HL-60 (cell line): ENCODE measurements around the gene TFF2.

Source experiments
- DNase-seq, 2 experiments: peaks; one replicate each; pipeline ENCODE4 v3.0.0-alpha.2; 2010 to 2020; ENCODE audit warnings: low read depth in 1 of 2, low spot score in 1 of 2
- H3K27ac ChIP-seq: fragments of 250-450 bp; sonication (Bioruptor Pico); replicated peaks from 2 replicates; pipeline ENCODE4 v1.5.1; 2020; ENCODE audit warnings: mild to moderate bottlenecking, moderate library complexity
- H3K27me3 ChIP-seq: fragments of 250-450 bp; sonication (Bioruptor Pico); 2 replicates; pipeline ENCODE4 v1.5.1; 2021; ENCODE audit warnings: mild to moderate bottlenecking, moderate library complexity; ENCODE audit not compliant: insufficient read depth, poor library complexity, severe bottlenecking
- H3K4me3 ChIP-seq: replicated peaks from 2 replicates; pipeline ENCODE4 v1.5.1; 2011; ENCODE audit warnings: mild to moderate bottlenecking, control low read depth, low read length; ENCODE audit not compliant: insufficient read depth
- GABPA ChIP-seq: IDR thresholded peaks from 2 replicates; pipeline ENCODE4 v1.6.1; 2012; ENCODE audit warnings: low read depth
- POLR2AphosphoS5 ChIP-seq: IDR thresholded peaks from 2 replicates; pipeline ENCODE4 v1.6.1; 2012; ENCODE audit warnings: low read depth
- SPI1 ChIP-seq: IDR thresholded peaks from 2 replicates; pipeline ENCODE4 v1.6.1; 2012; ENCODE audit warnings: low read depth, mild to moderate bottlenecking, borderline replicate concordance
- TF ChIP-seq, protein P1 (sequence below): IDR thresholded peaks from 2 replicates; pipeline ENCODE4 v1.6.1; 2012; ENCODE audit warnings: low read depth; ENCODE audit not compliant: insufficient replicate concordance
- TF ChIP-seq, protein P2 (sequence below): IDR thresholded peaks from one replicate; pipeline ENCODE4 v1.5.1; 2011; ENCODE audit warnings: low read length, control low read depth, inconsistent platforms; ENCODE audit not compliant: insufficient read depth

Gene TFF2

GRCh38 chr21:42302076-42302650, 48.6 kb downstream of the TFF2 start:
- DNase-seq = no peak
- H3K27me3 ChIP-seq = no peaks in the 10 kb centered on the region
- H3K27ac ChIP-seq = no peak overlapping the region
- TF ChIP-seq, protein P1, sequence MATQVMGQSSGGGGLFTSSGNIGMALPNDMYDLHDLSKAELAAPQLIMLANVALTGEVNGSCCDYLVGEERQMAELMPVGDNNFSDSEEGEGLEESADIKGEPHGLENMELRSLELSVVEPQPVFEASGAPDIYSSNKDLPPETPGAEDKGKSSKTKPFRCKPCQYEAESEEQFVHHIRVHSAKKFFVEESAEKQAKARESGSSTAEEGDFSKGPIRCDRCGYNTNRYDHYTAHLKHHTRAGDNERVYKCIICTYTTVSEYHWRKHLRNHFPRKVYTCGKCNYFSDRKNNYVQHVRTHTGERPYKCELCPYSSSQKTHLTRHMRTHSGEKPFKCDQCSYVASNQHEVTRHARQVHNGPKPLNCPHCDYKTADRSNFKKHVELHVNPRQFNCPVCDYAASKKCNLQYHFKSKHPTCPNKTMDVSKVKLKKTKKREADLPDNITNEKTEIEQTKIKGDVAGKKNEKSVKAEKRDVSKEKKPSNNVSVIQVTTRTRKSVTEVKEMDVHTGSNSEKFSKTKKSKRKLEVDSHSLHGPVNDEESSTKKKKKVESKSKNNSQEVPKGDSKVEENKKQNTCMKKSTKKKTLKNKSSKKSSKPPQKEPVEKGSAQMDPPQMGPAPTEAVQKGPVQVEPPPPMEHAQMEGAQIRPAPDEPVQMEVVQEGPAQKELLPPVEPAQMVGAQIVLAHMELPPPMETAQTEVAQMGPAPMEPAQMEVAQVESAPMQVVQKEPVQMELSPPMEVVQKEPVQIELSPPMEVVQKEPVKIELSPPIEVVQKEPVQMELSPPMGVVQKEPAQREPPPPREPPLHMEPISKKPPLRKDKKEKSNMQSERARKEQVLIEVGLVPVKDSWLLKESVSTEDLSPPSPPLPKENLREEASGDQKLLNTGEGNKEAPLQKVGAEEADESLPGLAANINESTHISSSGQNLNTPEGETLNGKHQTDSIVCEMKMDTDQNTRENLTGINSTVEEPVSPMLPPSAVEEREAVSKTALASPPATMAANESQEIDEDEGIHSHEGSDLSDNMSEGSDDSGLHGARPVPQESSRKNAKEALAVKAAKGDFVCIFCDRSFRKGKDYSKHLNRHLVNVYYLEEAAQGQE = no peak
- TF ChIP-seq POLR2AphosphoS5 (no peak), GABPA (no peak), SPI1 (no peak)
- TF ChIP-seq, protein P2, sequence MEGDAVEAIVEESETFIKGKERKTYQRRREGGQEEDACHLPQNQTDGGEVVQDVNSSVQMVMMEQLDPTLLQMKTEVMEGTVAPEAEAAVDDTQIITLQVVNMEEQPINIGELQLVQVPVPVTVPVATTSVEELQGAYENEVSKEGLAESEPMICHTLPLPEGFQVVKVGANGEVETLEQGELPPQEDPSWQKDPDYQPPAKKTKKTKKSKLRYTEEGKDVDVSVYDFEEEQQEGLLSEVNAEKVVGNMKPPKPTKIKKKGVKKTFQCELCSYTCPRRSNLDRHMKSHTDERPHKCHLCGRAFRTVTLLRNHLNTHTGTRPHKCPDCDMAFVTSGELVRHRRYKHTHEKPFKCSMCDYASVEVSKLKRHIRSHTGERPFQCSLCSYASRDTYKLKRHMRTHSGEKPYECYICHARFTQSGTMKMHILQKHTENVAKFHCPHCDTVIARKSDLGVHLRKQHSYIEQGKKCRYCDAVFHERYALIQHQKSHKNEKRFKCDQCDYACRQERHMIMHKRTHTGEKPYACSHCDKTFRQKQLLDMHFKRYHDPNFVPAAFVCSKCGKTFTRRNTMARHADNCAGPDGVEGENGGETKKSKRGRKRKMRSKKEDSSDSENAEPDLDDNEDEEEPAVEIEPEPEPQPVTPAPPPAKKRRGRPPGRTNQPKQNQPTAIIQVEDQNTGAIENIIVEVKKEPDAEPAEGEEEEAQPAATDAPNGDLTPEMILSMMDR = no peak
- H3K4me3 ChIP-seq = no peak overlapping the region

- no peak for DNase-seq
- Histone ChIP-seq H3K27ac (no peak overlapping the region), H3K4me3 (no peak overlapping the region), H3K27me3 (no peaks in the 10 kb centered on the region)
- no peak for TF ChIP-seq GABPA
- TF ChIP-seq SPI1 = no peak
- TF ChIP-seq, protein P1 = no peak
- no peak for TF ChIP-seq POLR2AphosphoS5
- TF ChIP-seq, protein P2 = no peak
These were observed 49.3 kb downstream of the TFF2 start for GRCh38 chr21:42301371-42302075.

GRCh38 chr21:42300956-42301355, 49.8 kb downstream of the TFF2 start:
- no peaks in the 10 kb centered on the region for H3K27me3 ChIP-seq
- TF ChIP-seq, protein P1 = no peak
- TF ChIP-seq GABPA (no peak), POLR2AphosphoS5 (no peak), SPI1 (no peak)
- TF ChIP-seq, protein P2 = no peak
- H3K27ac ChIP-seq = no peak overlapping the region
- DNase-seq = no peak
- no peak overlapping the region for H3K4me3 ChIP-seq
